PC-9 (cell line): ENCODE results near the gene ERAP2. TPM values are rescaled to one million over a fixed set of nuclear protein-coding genes. Genes with fewer than 3 reads are reported as not detected.

Source experiments
- BruUV-seq: library from RNA; stranded (reverse); fragments of 400-500 nt; replicated peaks from 2 replicates; lab custom pipeline; 2021; lab: Mats Ljungman, UMichigan
- CTCF ChIA-PET: fragments of 300-600 bp; sonication (Branson Sonifier 250); formaldehyde crosslinking; loops from one replicate; lab custom pipeline; 2022; ENCODE audit warnings: antibody characterized with exemption; lab: Charles Lee
- POLR2A ChIA-PET: fragments of 300-600 bp; sonication (Branson Sonifier 250); formaldehyde crosslinking; loops from one replicate; lab custom pipeline; 2022; ENCODE audit warnings: antibody characterized with exemption; ENCODE audit not compliant: unreplicated experiment; lab: Charles Lee
- DNase-seq, 2 experiments: peaks; one replicate each; pipeline versions ENCODE4 v3.0.0 to v3.0.0-alpha.2; 2015 to 2022; ENCODE audit warnings: mixed read lengths in 1 of 2
- H2AFZ ChIP-seq: fragments of 200-600 bp; sonication (generic); 2 replicates; pipeline ENCODE4 v1.8.1; 2017; ENCODE audit warnings: antibody characterized with exemption
- H3F3A ChIP-seq: fragments of 200-600 bp; sonication (generic); 2 replicates; pipeline ENCODE4 v1.8.1; 2017; ENCODE audit warnings: antibody characterized with exemption, mild to moderate bottlenecking, low read depth; ENCODE audit not compliant: insufficient read depth
- H3K27ac ChIP-seq: fragments of 200-600 bp; sonication (generic); 2 replicates; pipeline ENCODE4 v1.6.1; 2016; ENCODE audit warnings: mixed run types
- H3K27me3 ChIP-seq: fragments of 200-600 bp; sonication (generic); 2 replicates; pipeline ENCODE4 v1.6.1; 2016; ENCODE audit warnings: low read depth, mixed run types; ENCODE audit not compliant: insufficient read depth
- H3K36me3 ChIP-seq: fragments of 200-600 bp; sonication (generic); 2 replicates; pipeline ENCODE4 v1.6.1; 2016; ENCODE audit warnings: low read depth, mixed run types
- H3K4me1 ChIP-seq: fragments of 200-600 bp; sonication (generic); replicated peaks from 2 replicates; pipeline ENCODE4 v1.6.1; 2016; ENCODE audit warnings: mixed run types; ENCODE audit not compliant: insufficient read depth
- H3K4me2 ChIP-seq: fragments of 200-600 bp; sonication (generic); 2 replicates; pipeline ENCODE4 v1.6.1; 2017; ENCODE audit warnings: mixed run types
- H3K4me3 ChIP-seq: fragments of 200-600 bp; sonication (generic); 2 replicates; pipeline ENCODE4 v1.6.1; 2016; ENCODE audit warnings: mixed run types
- H3K79me2 ChIP-seq: fragments of 200-600 bp; sonication (generic); 2 replicates; pipeline ENCODE4 v1.6.1; 2017; ENCODE audit warnings: low read depth, mixed run types
- H3K9me2 ChIP-seq: fragments of 200-600 bp; sonication (generic); 2 replicates; pipeline ENCODE4 v1.8.1; 2017; ENCODE audit warnings: mild to moderate bottlenecking; ENCODE audit not compliant: insufficient read depth
- H3K9me3 ChIP-seq: fragments of 200-600 bp; sonication (generic); 2 replicates; pipeline ENCODE4 v1.8.1; 2016; ENCODE audit warnings: low read depth; ENCODE audit not compliant: insufficient read depth
- H4K20me1 ChIP-seq: fragments of 200-600 bp; sonication (generic); 2 replicates; pipeline ENCODE4 v1.8.1; 2017; ENCODE audit not compliant: insufficient read depth
- EZH2 ChIP-seq: fragments of 200-600 bp; sonication (generic); IDR thresholded peaks from 2 replicates; pipeline ENCODE4 v1.8.0; 2017; ENCODE audit warnings: antibody characterized with exemption, low read depth
- intact Hi-C: fragments of 100-400 bp; cut with micrococcal nuclease; formaldehyde crosslinking; loops from one replicate; pipeline ENCODE4 v1.10.0; 2022; ENCODE audit not compliant: unreplicated experiment
- total RNA-seq: library from RNA; stranded (reverse); gene quantifications from 2 replicates; pipeline ENCODE4 v1.2.3, GENCODE V29; 2021
- TF ChIP-seq, protein P1 (sequence below): fragments of 200-600 bp; sonication (generic); conservative IDR thresholded peaks from 2 replicates; pipeline ENCODE4 v1.6.1; 2017; ENCODE audit warnings: mixed run types, antibody characterized with exemption, mild to moderate bottlenecking, moderate library complexity

ERAP2 gene
- total RNA-seq, 1 experiment from 2014 or later = 48.2 TPM

- POLR2A ChIA-PET = no interaction called here
- no peaks in the 10 kb centered on the region for H3F3A ChIP-seq
- intact Hi-C loops = no loop called here
Observed at GRCh38 chr5:96852759-96853158, 23.5 kb upstream of the ERAP2 start.

GRCh38 chr5:96854067-96854466 lies 22.2 kb upstream of the ERAP2 start:
- Histone ChIP-seq H2AFZ (no peak overlapping the region), H3K4me1 (no peaks in the 10 kb centered on the region), H3K27ac (no peak overlapping the region), H3K9me2 (no peaks in the 10 kb centered on the region), H3K36me3 (no peaks in the 10 kb centered on the region), H3K9me3 (0 out of 2 replicates have a peak, but pooled peaks cover 5% of the 10 kb centered on the region), H3K4me2 (no peak overlapping the region), H3K4me3 (no peak overlapping the region), H3F3A (no peaks in the 10 kb centered on the region), H3K79me2 (no peaks in the 10 kb centered on the region), H3K27me3 (no peaks in the 10 kb centered on the region), H4K20me1 (no peaks in the 10 kb centered on the region)
- intact Hi-C loops = no loop called here
- CTCF ChIA-PET = no interaction called here
- POLR2A ChIA-PET = no interaction called here
- DNase-seq = no peak
- TF ChIP-seq, protein P1, sequence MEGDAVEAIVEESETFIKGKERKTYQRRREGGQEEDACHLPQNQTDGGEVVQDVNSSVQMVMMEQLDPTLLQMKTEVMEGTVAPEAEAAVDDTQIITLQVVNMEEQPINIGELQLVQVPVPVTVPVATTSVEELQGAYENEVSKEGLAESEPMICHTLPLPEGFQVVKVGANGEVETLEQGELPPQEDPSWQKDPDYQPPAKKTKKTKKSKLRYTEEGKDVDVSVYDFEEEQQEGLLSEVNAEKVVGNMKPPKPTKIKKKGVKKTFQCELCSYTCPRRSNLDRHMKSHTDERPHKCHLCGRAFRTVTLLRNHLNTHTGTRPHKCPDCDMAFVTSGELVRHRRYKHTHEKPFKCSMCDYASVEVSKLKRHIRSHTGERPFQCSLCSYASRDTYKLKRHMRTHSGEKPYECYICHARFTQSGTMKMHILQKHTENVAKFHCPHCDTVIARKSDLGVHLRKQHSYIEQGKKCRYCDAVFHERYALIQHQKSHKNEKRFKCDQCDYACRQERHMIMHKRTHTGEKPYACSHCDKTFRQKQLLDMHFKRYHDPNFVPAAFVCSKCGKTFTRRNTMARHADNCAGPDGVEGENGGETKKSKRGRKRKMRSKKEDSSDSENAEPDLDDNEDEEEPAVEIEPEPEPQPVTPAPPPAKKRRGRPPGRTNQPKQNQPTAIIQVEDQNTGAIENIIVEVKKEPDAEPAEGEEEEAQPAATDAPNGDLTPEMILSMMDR = no peak
- no peak for TF ChIP-seq EZH2
- BruUV-seq = no TSS peak

More at GRCh38 chr5:96852759-96853158, 23.5 kb upstream of the ERAP2 start:
- Histone ChIP-seq H3K9me2 (no peaks in the 10 kb centered on the region), H3K27me3 (no peaks in the 10 kb centered on the region), H3K36me3 (no peaks in the 10 kb centered on the region), H3K27ac (no peak overlapping the region), H4K20me1 (no peaks in the 10 kb centered on the region), H3K79me2 (no peaks in the 10 kb centered on the region), H2AFZ (no peak overlapping the region), H3K9me3 (0 out of 2 replicates have a peak, but pooled peaks cover 5% of the 10 kb centered on the region), H3K4me2 (no peak overlapping the region), H3K4me1 (no peaks in the 10 kb centered on the region), H3K4me3 (no peak overlapping the region)
- no peak for DNase-seq
- TF ChIP-seq EZH2 = no peak
- TF ChIP-seq, protein P1 = no peak
- BruUV-seq = no TSS peak
- CTCF ChIA-PET = no interaction called here

DNA sequence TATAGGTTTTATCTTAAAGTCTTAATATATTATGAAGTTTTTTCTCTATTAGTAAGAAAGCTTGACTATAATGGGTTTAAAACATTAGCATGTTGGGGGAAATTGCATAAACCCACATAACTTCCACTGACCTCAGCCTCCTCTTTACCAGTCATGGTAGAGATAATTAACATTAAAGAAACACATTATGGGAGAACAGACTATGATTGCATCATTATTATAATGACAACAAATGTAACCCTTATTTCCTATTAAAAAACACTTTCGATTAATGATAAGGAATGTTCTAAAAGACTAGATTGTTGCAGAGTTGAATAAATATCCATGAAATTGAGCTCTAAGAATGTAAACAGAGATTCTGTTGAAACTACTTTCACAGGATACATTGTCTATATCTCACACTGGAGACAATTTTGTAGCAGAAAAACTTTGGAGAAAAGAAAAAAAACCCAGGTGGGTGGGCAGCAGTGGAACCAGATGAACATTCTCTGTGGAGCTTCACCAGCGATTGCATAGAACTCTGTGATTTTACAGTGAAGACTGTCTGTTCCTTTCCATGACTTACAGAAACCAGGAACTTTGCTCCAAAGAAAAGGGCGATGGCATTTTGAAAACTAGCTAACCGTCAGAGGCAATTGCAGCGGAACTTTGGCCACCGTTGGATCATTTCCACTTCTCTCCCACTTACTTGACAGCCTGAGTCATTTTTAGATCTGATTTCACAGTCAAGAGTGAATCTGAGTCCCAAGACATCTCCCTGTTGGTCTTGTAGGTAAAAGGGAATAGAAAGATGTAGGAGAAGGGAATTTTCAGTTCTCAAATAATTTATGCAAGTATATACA lies 21.0 kb upstream of the ERAP2 start:
- H3F3A ChIP-seq = no peaks in the 10 kb centered on the region
- ChIA-PET CTCF (no interaction called here), POLR2A (interaction anchor here (0.6 kb wide), 2 partner anchors 122 to 165 kb away, joined by 3 to 5 read pairs; no protein-coding TSS in a partner anchor)
- H3K9me3 ChIP-seq = no peaks in the 10 kb centered on the region
- H4K20me1 ChIP-seq = no peaks in the 10 kb centered on the region
- no TSS peak for BruUV-seq
- peak overlapping the region; percentile 59 for H3K27ac ChIP-seq
- no peaks in the 10 kb centered on the region for H3K9me2 ChIP-seq
- DNase-seq = peak in 1 of 2 experiments; percentile 39
- H3K4me1 ChIP-seq = no peaks in the 10 kb centered on the region
- TF ChIP-seq EZH2 = no peak
- TF ChIP-seq, protein P1 = no peak
- H3K4me2 ChIP-seq = peak overlapping the region; percentile 32; the same call in 1 of the 2 replicates
- no peaks in the 10 kb centered on the region for H3K79me2 ChIP-seq
- 0 out of 2 replicates have a peak overlapping the region, but pooled peaks have one; percentile 40 for H2AFZ ChIP-seq
- H3K4me3 ChIP-seq = no peak overlapping the region
- no peaks in the 10 kb centered on the region for H3K27me3 ChIP-seq
- intact Hi-C loops = no loop called here
- no peaks in the 10 kb centered on the region for H3K36me3 ChIP-seq
